ENCODE data around the gene NXT1.

- TF ChIP-seq ZNF70 (CRISPR knock-in tag; IDR thresholded peaks at IDR 0.05) (no peak), SNAI2 (CRISPR knock-in tag; IDR thresholded peaks at IDR 0.05) (no peak), PPARA (CRISPR knock-in tag; IDR thresholded peaks at IDR 0.05; ENCODE audit: borderline replicate concordance) (no peak), PATZ1 (CRISPR knock-in tag; IDR thresholded peaks at IDR 0.05; ENCODE audit: borderline replicate concordance) (no peak), ARNTL (CRISPR knock-in tag; IDR thresholded peaks at IDR 0.05; ENCODE audit: borderline replicate concordance, low read depth) (no peak), RARB (CRISPR knock-in tag; IDR thresholded peaks at IDR 0.05) (no peak), POU6F1 (CRISPR knock-in tag; IDR thresholded peaks at IDR 0.05; ENCODE audit: borderline replicate concordance, low read depth) (no peak), GLIS3 (CRISPR knock-in tag; IDR thresholded peaks at IDR 0.05) (no peak), CREB5 (CRISPR knock-in tag; IDR thresholded peaks at IDR 0.05; ENCODE audit: low read depth) (no peak), ESRRG (CRISPR knock-in tag; IDR thresholded peaks at IDR 0.05) (no peak), ISL1 (CRISPR knock-in tag; IDR thresholded peaks at IDR 0.05) (no peak), TOX (CRISPR knock-in tag; IDR thresholded peaks at IDR 0.05; ENCODE audit: borderline replicate concordance) (no peak)
These were observed 42.6 kb upstream of the NXT1 start for GRCh38 chr20:23308024-23308423.
